SK-N-MC (cell line): ENCODE data around the gene KCNAB1.

Source experiments
- EZH2 ChIP-seq: fragments of 200-600 bp; sonication (generic); IDR thresholded peaks from one replicate; pipeline ENCODE4 v1.6.1; 2017; ENCODE audit warnings: antibody characterized with exemption
- FOXP2 ChIP-seq: optimal IDR thresholded peaks from 2 replicates; pipeline ENCODE3; 2011; ENCODE audit warnings: mild to moderate bottlenecking, moderate library complexity; ENCODE audit not compliant: insufficient read depth; ENCODE audit errors: extremely low read length, control extremely low read depth
- POLR2AphosphoS5 ChIP-seq: IDR thresholded peaks from 2 replicates; pipeline ENCODE4 v1.6.1; 2012; ENCODE audit warnings: mild to moderate bottlenecking, low read depth, low read length, borderline replicate concordance

GRCh38 chr3:156424758-156425157 lies 304.4 kb downstream of the KCNAB1 start:
- TF ChIP-seq EZH2 (no peak), POLR2AphosphoS5 (no peak), FOXP2 (no peak)
